IPS-18c (cell line): ENCODE measurements around the gene TEX44.

Source experiments
- H3K4me3 ChIP-seq: 2 replicates; pipeline ENCODE4 v1.7.0; 2013; ENCODE audit warnings: low read depth, mild to moderate bottlenecking, low read length, moderate library complexity; ENCODE audit not compliant: insufficient read depth
- H3K9me3 ChIP-seq: one replicate; pipeline ENCODE4 v1.6.1; 2013; ENCODE audit warnings: mild to moderate bottlenecking, low read length, moderate library complexity; ENCODE audit not compliant: control insufficient read depth, insufficient read depth

TEX44 gene

DNA sequence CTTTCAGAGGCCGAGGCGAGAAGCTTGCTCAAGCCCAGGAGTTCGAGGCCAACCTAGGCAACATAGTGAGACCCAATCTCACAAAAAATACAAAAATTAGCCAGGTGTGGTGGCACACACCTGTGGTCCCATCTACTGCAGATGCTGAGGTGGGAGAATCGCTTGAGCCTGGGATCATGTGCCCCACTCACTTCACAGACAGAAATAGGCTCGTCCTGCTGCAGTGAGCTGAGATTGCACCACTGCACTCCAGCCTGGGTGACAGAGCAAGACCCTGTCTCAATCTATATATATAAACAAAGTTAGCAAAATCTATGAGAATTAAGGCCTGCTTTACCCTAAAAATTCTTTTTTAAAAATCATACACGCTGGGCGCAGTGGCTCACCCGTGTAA is 50.8 kb downstream of the TEX44 start:
- Histone ChIP-seq H3K4me3 (no peak overlapping the region), H3K9me3 (no peaks in the 10 kb centered on the region)
